Type B pancreatic cell (in vitro differentiated cells): ENCODE results near the gene E2F1. TPM values are rescaled to one million over a fixed set of nuclear protein-coding genes. Genes with fewer than 3 reads are reported as not detected.
A peak's percentile ranks its signal among the peaks of the same experiment; 100 is the strongest.

Experiments
- DNase-seq: peaks from one replicate; pipeline ENCODE4 v3.0.0; 2021; ENCODE audit warnings: mixed read lengths; ENCODE audit not compliant: unreplicated experiment; ENCODE audit errors: extremely low spot score
- H3K27ac Mint-ChIP-seq: 2 replicates; pipeline ENCODE4 v1.8.0; 2021; ENCODE audit warnings: mild to moderate bottlenecking, mixed read lengths
- H3K27me3 Mint-ChIP-seq: 2 replicates; pipeline ENCODE4 v1.8.0; 2021; ENCODE audit warnings: mixed read lengths
- H3K36me3 Mint-ChIP-seq: 2 replicates; pipeline ENCODE4 v1.8.0; 2021; ENCODE audit warnings: mixed read lengths
- H3K4me1 Mint-ChIP-seq: one replicate; pipeline ENCODE4 v1.8.0; 2021; ENCODE audit warnings: mixed read lengths; ENCODE audit not compliant: unreplicated experiment
- H3K4me3 Mint-ChIP-seq: 2 replicates; pipeline ENCODE4 v1.8.0; 2021; ENCODE audit warnings: mild to moderate bottlenecking, mixed read lengths
- H3K9me3 Mint-ChIP-seq: 2 replicates; pipeline ENCODE4 v1.8.0; 2021; ENCODE audit warnings: mixed read lengths
- total RNA-seq: library from RNA; stranded (reverse); gene quantifications from 2 replicates; pipeline ENCODE4 v1.2.1, GENCODE V29; 2021; ENCODE audit warnings: low replicate concordance
- TF ChIP-seq, protein P1 (sequence below): fragments of 200-600 bp; sonication (generic); conservative IDR thresholded peaks from 2 replicates; pipeline ENCODE4 v1.5.0; 2021; ENCODE audit warnings: antibody characterized with exemption, mild to moderate bottlenecking

Gene E2F1
- total RNA-seq, 1 donor from 2014 or later = 32.8 TPM

DNA sequence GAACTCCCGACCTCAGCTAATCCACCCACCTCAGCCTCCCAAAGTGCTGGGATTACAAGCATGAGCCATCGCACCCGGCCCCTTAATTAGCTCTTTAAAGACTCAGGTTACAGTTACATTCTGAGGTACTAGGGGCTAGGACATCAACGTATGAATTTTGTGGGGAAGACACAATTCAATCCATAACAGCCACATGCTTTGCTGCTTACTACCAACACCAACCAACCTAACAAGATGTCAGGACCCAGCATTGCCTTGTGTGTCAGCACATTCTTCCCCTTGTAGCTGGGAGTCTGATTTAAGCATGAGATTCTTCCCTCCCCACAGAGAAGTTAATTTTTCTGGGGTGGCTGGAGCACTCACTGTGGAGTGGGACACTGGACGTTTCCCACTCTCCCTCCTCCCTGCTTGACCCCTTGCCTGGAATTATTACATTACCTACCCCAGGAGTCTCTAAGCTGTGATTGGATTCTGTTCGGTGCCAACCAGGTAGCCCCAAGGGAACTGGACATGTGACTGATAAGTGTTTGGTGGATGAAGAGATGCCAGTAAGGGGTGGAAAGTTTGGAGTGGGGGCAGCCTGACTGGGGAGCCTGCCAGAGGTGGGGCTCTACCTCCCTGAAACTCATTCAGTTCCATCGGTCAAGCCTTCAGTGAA, 39.6 kb upstream of the E2F1 start:
- no peak for DNase-seq
- Mint-ChIP-seq H3K4me3 (no peak overlapping the region), H3K27ac (peak overlapping the region; percentile 69), H3K9me3 (no peaks in the 10 kb centered on the region), H3K36me3 (no peaks in the 10 kb centered on the region), H3K27me3 (no peaks in the 10 kb centered on the region), H3K4me1 (peaks cover 10% of the 10 kb centered on the region)
- TF ChIP-seq, protein P1, sequence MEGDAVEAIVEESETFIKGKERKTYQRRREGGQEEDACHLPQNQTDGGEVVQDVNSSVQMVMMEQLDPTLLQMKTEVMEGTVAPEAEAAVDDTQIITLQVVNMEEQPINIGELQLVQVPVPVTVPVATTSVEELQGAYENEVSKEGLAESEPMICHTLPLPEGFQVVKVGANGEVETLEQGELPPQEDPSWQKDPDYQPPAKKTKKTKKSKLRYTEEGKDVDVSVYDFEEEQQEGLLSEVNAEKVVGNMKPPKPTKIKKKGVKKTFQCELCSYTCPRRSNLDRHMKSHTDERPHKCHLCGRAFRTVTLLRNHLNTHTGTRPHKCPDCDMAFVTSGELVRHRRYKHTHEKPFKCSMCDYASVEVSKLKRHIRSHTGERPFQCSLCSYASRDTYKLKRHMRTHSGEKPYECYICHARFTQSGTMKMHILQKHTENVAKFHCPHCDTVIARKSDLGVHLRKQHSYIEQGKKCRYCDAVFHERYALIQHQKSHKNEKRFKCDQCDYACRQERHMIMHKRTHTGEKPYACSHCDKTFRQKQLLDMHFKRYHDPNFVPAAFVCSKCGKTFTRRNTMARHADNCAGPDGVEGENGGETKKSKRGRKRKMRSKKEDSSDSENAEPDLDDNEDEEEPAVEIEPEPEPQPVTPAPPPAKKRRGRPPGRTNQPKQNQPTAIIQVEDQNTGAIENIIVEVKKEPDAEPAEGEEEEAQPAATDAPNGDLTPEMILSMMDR = no peak

DNA sequence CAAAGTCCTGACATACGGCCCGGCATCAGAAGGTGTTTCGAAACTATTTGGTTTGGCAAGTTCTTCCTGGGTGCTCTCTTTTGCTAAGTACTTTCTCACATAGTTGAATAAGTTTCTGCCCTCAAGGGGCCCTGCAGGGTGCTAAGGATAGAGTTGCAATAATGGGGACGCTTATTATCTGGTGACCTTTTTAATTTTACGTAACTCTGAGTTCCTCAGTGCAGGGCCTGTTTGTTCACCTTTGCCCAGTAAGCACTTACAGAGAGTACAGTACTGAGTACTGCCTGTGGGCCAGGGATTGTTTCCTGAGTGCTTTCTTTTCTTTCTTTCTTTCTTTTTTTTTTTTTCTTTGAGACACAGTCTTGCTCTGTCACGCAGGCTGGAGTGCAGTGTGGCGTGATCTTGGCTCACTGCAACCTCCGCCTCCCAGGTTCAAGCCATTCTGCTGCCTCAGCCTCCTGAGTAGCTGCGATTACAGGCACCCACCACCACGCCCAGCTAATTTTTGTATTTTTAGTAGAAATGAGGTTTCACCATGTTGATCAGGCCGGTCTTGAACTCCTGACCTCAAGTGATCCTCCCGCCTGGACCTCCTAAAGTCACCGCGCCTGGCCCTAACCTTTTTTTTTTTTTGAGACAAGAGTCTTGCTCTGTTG, 38.4 kb upstream of the E2F1 start:
- Mint-ChIP-seq H3K4me1 (peaks cover 16% of the 10 kb centered on the region), H3K27ac (peak overlapping the region; percentile 93), H3K27me3 (no peaks in the 10 kb centered on the region), H3K36me3 (peaks cover 3% of the 10 kb centered on the region), H3K4me3 (peak overlapping the region; percentile 68), H3K9me3 (peaks cover 5% of the 10 kb centered on the region)
- TF ChIP-seq, protein P1 = no peak
- DNase-seq = no peak

DNA sequence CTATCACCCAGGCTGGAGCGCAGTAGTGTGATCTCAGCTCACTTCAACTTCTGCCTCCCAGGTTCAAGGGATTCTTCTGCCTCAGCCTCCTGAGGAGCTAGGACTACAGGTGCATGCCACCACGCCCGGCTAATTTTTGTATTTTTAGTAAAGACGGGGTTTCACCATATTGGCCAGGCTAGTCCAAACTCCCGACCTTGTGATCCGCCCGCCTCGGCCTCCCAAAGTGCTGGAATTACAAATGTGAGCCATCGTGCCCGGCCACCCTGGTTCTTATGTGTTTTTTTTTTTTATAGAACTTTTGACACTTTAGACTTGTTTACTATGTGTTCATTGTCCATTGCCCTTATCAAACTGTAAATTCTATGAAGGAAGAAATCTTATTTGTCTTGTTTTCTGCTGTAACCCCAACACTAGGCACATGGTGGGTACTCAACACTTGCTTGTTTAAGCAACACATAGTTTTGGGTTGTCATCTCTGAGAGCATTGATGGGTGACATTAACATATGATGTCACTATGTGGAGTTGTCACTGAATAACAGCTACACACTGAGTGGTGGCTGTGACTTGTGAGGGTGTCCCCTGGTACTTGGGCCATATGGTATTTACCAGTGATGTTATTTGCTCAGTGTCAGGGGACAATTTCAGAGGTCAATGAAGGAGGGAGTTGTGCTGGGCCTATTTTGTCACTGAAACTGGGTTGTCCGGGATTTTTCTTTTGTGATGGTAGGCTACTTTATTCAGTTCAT, 35.4 kb upstream of the E2F1 start:
- Mint-ChIP-seq H3K36me3 (peaks cover 3% of the 10 kb centered on the region), H3K27ac (no peak overlapping the region), H3K4me3 (peak overlapping the region; percentile 47), H3K4me1 (peaks cover 21% of the 10 kb centered on the region), H3K9me3 (peaks cover 5% of the 10 kb centered on the region), H3K27me3 (no peaks in the 10 kb centered on the region)
- no peak for DNase-seq
- TF ChIP-seq, protein P1 = no peak

DNA sequence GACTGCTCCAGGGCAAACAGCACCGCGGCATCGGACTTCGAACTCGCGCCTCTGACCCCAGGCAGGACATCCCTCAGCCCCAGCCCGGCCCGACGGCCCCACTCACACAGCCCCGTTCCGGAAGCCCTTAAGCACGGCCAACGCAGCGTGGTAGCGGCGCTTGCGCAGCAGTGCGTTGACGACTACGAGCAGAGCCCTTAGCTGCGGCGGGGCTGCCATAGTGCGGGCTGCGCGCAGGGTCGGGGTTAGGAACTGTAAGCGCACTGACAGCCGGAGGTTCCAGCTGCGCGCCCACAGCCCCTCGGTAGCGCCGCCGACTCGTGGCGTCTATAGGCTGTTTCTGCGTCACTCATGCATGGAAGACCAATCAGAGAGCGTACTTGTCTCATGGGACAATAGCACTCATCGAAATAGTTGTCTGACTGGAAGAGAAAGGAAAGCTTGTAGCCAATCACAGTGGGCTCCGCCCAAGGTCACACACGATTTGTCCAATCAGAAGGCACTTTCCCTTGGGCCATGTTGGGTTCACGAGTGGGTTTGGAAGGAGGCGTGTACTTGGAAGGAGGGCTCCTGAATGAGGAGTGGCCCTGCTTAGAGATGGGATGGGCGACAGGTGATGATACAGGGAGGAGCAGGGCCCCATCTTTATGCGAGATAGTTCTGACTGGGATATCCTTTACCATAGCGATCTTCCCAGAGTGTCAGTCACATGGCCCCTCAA, 34.0 kb upstream of the E2F1 start, which contains the start of gene PXMP4:
Gene PXMP4, minus strand, starts transcription at position 322 of the 721 bp plus-strand sequence. Its CDS starts 103 bp downstream, at position 219.
- Mint-ChIP-seq H3K27ac (peak within 1 kb of the TSS; percentile 78), H3K36me3 (peaks cover 3% of the 10 kb centered on the region), H3K27me3 (no peaks in the 10 kb centered on the region), H3K4me1 (peaks cover 16% of the 10 kb centered on the region), H3K4me3 (peak within 1 kb of the TSS; percentile 90), H3K9me3 (peaks cover 5% of the 10 kb centered on the region)
- TF ChIP-seq, protein P1 = no peak
- DNase-seq = peak; percentile 81

DNA sequence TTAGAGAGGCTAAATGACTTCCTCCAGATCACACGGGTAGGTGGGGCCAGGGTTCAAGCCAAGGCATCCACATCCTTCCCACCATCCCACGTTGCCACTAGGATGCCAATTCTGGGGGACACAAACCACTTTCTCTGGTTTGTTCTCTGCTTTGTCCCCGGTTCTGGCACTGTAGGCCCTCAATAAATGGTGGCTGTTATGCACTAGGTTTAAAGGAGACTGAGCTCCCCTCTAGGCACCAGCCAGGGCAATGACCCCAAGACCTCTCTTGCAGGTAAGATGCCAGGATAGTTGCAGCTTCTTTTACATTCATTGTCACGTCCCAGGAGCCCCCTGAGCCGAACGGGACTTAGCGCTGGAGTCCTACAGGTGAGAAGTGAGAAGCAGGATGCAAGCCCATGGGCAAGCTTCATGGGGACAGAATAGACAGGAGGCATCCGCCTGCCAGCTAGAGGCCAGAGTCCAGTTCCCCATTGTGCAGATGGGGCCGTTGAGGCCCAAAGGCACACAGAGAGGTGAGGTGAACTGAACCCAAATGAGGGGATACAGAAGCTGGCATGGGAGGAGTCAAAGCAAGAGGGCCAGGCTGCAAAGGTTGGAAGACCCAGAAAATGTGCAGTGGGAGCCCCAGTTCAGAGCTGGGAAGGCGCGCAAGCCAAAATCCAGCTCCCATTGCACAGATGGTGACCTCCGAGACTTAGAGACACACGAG, 33.2 kb upstream of the E2F1 start:
- Mint-ChIP-seq H3K9me3 (peaks cover 5% of the 10 kb centered on the region), H3K27ac (peak overlapping the region; percentile 78), H3K36me3 (peaks cover 3% of the 10 kb centered on the region), H3K4me3 (peak overlapping the region; percentile 90), H3K4me1 (peaks cover 13% of the 10 kb centered on the region), H3K27me3 (no peaks in the 10 kb centered on the region)
- TF ChIP-seq, protein P1 = no peak
- no peak for DNase-seq
